Muscle layer of colon (tissue), 2 donors: ENCODE measurements around the gene PCP2.

Source experiments
- H3K27ac ChIP-seq: one replicate; pipeline ENCODE4 v1.7.0; 2013; ENCODE audit warnings: low read depth, mild to moderate bottlenecking, low read length, moderate library complexity
- H3K27me3 ChIP-seq, 2 donors: one replicate each; pipeline ENCODE4 v1.7.0; 2013; ENCODE audit warnings: low read length in 2 of 2, mild to moderate bottlenecking in 2 of 2; ENCODE audit not compliant: insufficient read depth in 2 of 2, control insufficient read depth in 1 of 2
- H3K36me3 ChIP-seq: one replicate; pipeline ENCODE4 v1.7.0; 2013; ENCODE audit warnings: mild to moderate bottlenecking, low read length; ENCODE audit not compliant: insufficient read depth
- H3K4me1 ChIP-seq: one replicate; pipeline ENCODE4 v1.7.0; 2013; ENCODE audit warnings: mild to moderate bottlenecking, low read length; ENCODE audit not compliant: insufficient read depth
- H3K4me3 ChIP-seq, 2 donors: one replicate each; pipeline ENCODE4 v1.7.0; 2013; ENCODE audit warnings: low read length in 2 of 2, low read depth in 1 of 2, mild to moderate bottlenecking in 1 of 2, moderate library complexity in 1 of 2
- H3K9ac ChIP-seq: one replicate; pipeline ENCODE4 v1.7.0; 2013; ENCODE audit warnings: low read length
- H3K9me3 ChIP-seq: one replicate; pipeline ENCODE4 v1.7.0; 2013; ENCODE audit warnings: mild to moderate bottlenecking, low read length
- donor health status: abdominal sarcoma.
- donor health status: Adenocarcinoma of cecum.

The PCP2 gene

DNA sequence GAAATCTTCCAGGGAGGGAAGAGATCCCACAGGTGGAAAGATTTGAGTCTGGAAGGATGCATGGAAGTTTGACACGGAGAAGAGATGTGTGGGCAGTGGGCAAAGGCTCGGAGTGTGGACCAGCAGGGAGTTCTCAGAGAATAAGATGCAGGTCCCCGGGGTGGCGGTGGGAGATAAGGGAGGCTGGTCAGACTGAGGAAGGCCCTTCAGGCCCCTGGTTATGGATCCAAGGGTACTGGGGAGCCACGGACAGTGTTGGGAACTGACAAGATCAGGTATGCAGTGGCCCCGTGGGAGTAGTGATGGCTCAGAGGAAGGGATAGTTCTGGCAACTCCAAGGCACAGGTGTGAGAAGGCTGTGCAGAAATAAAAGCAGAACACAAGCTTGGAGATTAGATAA is 35.3 kb downstream of the PCP2 start:
- Histone ChIP-seq H3K27ac (no peak overlapping the region), H3K4me1 (no peaks in the 10 kb centered on the region), H3K9ac (no peak overlapping the region), H3K27me3 (peaks cover 8 to 38% of the 10 kb centered on the region in 2 donors), H3K4me3 (no peak overlapping the region), H3K9me3 (no peaks in the 10 kb centered on the region), H3K36me3 (no peaks in the 10 kb centered on the region)

DNA sequence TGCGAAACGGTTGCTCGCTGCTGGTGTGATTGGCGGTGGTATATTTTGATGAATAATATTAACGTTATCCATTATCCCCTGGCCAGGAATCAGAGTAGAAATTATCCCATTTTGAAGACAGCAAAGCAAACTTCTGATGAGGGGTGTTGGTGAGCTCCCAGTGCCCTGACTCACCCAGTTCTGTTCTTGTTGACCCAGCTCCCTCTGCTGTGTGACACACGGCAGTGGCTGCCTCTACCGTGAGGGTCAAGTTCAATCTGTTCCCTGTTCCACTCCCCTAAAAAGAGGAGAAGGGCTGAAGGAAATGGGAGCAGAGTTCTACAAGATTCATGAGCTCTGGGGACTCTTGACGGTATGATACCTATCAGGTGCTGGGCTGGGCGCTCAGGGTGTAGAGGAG is 35.8 kb downstream of the PCP2 start:
- Histone ChIP-seq H3K9me3 (no peaks in the 10 kb centered on the region), H3K4me3 (no peak overlapping the region), H3K27me3 (peaks cover 8 to 38% of the 10 kb centered on the region in 2 donors), H3K9ac (no peak overlapping the region), H3K36me3 (no peaks in the 10 kb centered on the region), H3K4me1 (no peaks in the 10 kb centered on the region), H3K27ac (no peak overlapping the region)

- peaks cover 8 to 38% of the 10 kb centered on the region in 2 donors for H3K27me3 ChIP-seq
- H3K27ac ChIP-seq: no peak overlapping the region
- H3K36me3 ChIP-seq: no peaks in the 10 kb centered on the region
- no peak overlapping the region for H3K9ac ChIP-seq
- H3K4me1 ChIP-seq: no peaks in the 10 kb centered on the region
- no peaks in the 10 kb centered on the region for H3K9me3 ChIP-seq
- no peak overlapping the region for H3K4me3 ChIP-seq
These were observed 37.1 kb downstream of the PCP2 start for GRCh38 chr19:7596211-7596937.

DNA sequence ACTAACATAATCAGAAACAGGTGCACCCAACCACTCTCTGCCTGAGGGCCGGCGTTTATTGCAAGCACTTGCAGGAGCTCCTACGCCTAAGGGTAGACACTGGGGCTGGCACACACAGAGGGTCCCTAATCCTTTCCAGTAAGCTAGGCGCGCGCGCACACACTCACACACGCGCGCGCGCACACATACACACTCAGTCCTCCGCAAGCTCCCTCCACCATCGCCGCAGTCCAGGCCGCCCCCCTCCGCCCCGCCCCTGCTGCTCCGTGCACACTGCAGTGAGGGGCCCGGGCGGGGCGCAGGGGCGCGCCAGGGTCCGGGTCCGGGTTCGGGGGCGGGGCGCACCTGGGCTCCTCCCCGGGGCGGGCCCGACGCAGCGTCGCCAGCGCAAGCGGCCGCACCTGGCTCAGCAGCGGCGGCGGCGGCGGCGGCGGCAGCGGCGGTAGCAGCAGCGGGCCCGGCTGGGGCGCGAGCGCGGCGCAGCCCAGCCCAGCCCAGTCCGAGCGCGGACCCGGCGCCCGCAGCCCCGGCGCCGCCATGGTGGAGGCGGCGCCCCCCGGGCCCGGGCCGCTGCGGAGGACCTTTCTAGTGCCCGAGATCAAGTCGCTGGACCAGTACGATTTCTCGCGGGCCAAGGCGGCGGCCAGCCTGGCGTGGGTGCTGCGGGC is 37.9 kb downstream of the PCP2 start, which contains the start of gene CAMSAP3:
TSS of gene CAMSAP3 (plus strand) at position 398 of the 668 bp plus-strand sequence. CDS start at position 538, 140 bp downstream.
- Histone ChIP-seq H3K4me3 (peak within 1 kb of the TSS in 1 of 2 donors; percentile 42), H3K36me3 (no peaks in the 10 kb centered on the region), H3K9me3 (no peaks in the 10 kb centered on the region), H3K27ac (no peak within 1 kb of the TSS), H3K27me3 (peaks cover 8 to 42% of the 10 kb centered on the region in 2 donors), H3K4me1 (no peaks in the 10 kb centered on the region), H3K9ac (no peak within 1 kb of the TSS)

DNA sequence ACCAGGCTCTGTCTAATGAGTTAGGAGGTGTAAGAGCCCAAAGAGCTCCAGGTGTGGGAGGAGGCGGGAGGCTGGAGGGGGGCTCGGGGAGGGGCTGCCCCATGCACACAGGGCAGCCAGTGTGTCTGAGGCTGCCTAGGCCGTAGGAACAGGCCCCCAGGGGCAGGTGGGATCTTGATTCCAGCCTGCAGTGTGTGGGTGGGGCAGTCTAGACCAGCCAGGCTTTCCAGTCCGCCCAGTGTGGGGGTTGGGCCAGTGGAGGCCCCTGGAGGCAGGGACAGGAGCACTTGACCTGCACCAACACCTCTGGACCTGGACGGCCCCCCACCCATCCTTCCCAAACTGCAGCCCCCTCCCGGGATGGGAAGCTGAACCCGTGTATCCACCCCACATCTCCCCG is 43.3 kb downstream of the PCP2 start:
- peaks cover 8 to 25% of the 10 kb centered on the region in 2 donors for H3K27me3 ChIP-seq
- H3K9me3 ChIP-seq: no peaks in the 10 kb centered on the region
- no peak overlapping the region for H3K27ac ChIP-seq
- no peaks in the 10 kb centered on the region for H3K36me3 ChIP-seq
- H3K4me1 ChIP-seq: no peaks in the 10 kb centered on the region
- no peak overlapping the region for H3K9ac ChIP-seq
- H3K4me3 ChIP-seq: no peak overlapping the region

GRCh38 chr19:7589822-7590221 is 43.7 kb downstream of the PCP2 start:
- Histone ChIP-seq H3K4me3 (no peak overlapping the region), H3K36me3 (no peaks in the 10 kb centered on the region), H3K4me1 (no peaks in the 10 kb centered on the region), H3K9ac (no peak overlapping the region), H3K9me3 (no peaks in the 10 kb centered on the region), H3K27me3 (peaks cover 8 to 20% of the 10 kb centered on the region in 2 donors), H3K27ac (no peak overlapping the region)

DNA sequence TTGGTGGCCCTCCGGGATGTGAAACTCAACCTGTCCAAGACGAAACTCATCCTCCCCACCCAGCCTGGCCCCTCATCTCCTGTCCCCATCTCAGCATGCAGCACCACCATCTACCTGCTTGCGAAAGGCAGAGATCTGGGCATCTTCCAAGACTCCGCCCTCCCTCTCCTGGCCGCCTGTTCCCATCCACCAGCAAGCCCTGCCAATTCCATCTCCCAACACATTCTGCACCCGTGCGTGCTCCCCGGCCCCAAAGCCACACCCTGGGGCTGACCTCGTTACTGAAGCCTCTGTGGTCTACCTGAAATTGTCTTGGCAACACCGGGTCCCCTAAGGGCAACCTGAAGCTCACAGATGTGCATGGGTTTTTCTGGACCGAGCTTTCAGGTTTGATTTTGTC is 51.1 kb downstream of the PCP2 start:
- no peak overlapping the region for H3K4me3 ChIP-seq
- H3K9me3 ChIP-seq: no peaks in the 10 kb centered on the region
- no peaks in the 10 kb centered on the region for H3K36me3 ChIP-seq
- no peak overlapping the region for H3K9ac ChIP-seq
- H3K27ac ChIP-seq: no peak overlapping the region
- H3K27me3 ChIP-seq: no peaks in the 10 kb centered on the region
- H3K4me1 ChIP-seq: no peaks in the 10 kb centered on the region
